K562 (cell line): ENCODE results near the gene MOB3B. TPM values are rescaled to one million over a fixed set of nuclear protein-coding genes. Genes with fewer than 3 reads are reported as not detected.

Source experiments
- ATF1 ChIP-seq, 2 experiments: fragments of 450-650 bp in 1 of 2; IDR thresholded peaks; 2 replicates each; pipeline ENCODE4 v1.6.1; 2016; ENCODE audit warnings: missing compliant biosample characterization in 1 of 2, missing genetic modification characterization in 1 of 2
- CSDE1 ChIP-seq, 2 experiments: fragments of 450-650 bp; IDR thresholded peaks; 2 replicates each; pipeline ENCODE4 v1.6.1; 2016; ENCODE audit warnings: mild to moderate bottlenecking in 1 of 2
- DPF2 ChIP-seq: fragments of 450-650 bp; IDR thresholded peaks from 2 replicates; pipeline ENCODE4 v1.6.1; 2016
- GATA2 ChIP-seq: sonication (generic); formaldehyde crosslinking; IDR thresholded peaks from 2 replicates; pipeline ENCODE4 v1.4.0; 2020; ENCODE audit warnings: mild to moderate bottlenecking, missing genetic modification reagents
- L3MBTL2 ChIP-seq: fragments of 450-650 bp; IDR thresholded peaks from 2 replicates; pipeline ENCODE4 v1.6.1; 2016; ENCODE audit warnings: mild to moderate bottlenecking, moderate library complexity
- POLR2H ChIP-seq: IDR thresholded peaks from 2 replicates; pipeline ENCODE4 v1.6.1; 2016; ENCODE audit warnings: missing genetic modification characterization, low read depth, mild to moderate bottlenecking, control low read depth, missing compliant biosample characterization, moderate library complexity
- POU5F1 ChIP-seq: fragments of 150-350 bp; IDR thresholded peaks from 2 replicates; pipeline ENCODE4 v1.6.1; 2014; ENCODE audit warnings: borderline replicate concordance, low read length, low read depth, mild to moderate bottlenecking; ENCODE audit not compliant: partially characterized antibody
- PURB ChIP-seq: sonication (generic); formaldehyde crosslinking; IDR thresholded peaks from 2 replicates; pipeline ENCODE4 v1.9.0; 2021; ENCODE audit warnings: low read depth, mild to moderate bottlenecking, missing genetic modification reagents
- TEAD2 ChIP-seq: fragments of 450-650 bp; IDR thresholded peaks from 2 replicates; pipeline ENCODE4 v1.6.1; 2016; ENCODE audit warnings: missing genetic modification characterization, control low read depth, missing compliant biosample characterization
- TGIF2 ChIP-seq: sonication (generic); formaldehyde crosslinking; IDR thresholded peaks from 2 replicates; pipeline ENCODE4 v1.8.1; 2022; ENCODE audit warnings: mild to moderate bottlenecking, missing genetic modification reagents, moderate library complexity
- polyA plus RNA-seq, 8 experiments: library from polyadenylated mRNA; depleted of rRNA in 4 of 8; stranded (reverse) in 5 of 8; unstranded in 3 of 8; fragments of >200 nt; fragmentation: Nextera tagmentation in 2 of 8; fragmentation: Illumina TruSeq in 1 of 8; extraction: Ambion mirVana in 2 of 8; extraction: Trizol in 1 of 8; gene quantifications; 2 replicates each; pipeline versions ENCODE4 v1.2.1 to v1.2.3, GENCODE V29; 2011 to 2014; ENCODE audit warnings: inconsistent platforms in 1 of 8, missing spikeins in 1 of 8
- total RNA-seq, 7 experiments: library from RNA; depleted of rRNA in 6 of 7; stranded (reverse); fragments of >200 nt in 6 of 7; fragmentation: Illumina TruSeq in 2 of 7; extraction: Trizol in 2 of 7; gene quantifications; 2 replicates each; pipeline versions ENCODE4 v1.2.1 to v1.2.3, GENCODE V29; 2011 to 2021; ENCODE audit warnings: low replicate concordance in 1 of 7
- TF ChIP-seq, protein P1 (sequence below): IDR thresholded peaks from 2 replicates; pipeline ENCODE4 v1.6.1; 2012; ENCODE audit warnings: low read depth, low read length, improper control_type of control experiment, borderline replicate concordance
- TF ChIP-seq, protein P2 (sequence below): fragments of 450-650 bp; formaldehyde crosslinking; IDR thresholded peaks from 2 replicates; pipeline ENCODE4 v1.4.0; 2020; ENCODE audit warnings: mild to moderate bottlenecking, moderate library complexity
- TF ChIP-seq, protein P3 (sequence below): fragments of 450-650 bp; IDR thresholded peaks from 2 replicates; pipeline ENCODE4 v1.6.1; 2016; ENCODE audit warnings: low read depth

MOB3B gene
- total and polyA plus RNA-seq, 9 of the 15 experiments (the other 6 are each of a cell fraction or from before 2014, with no cell fraction given): 3.6 to 12.8 (median 7.2) TPM

DNA sequence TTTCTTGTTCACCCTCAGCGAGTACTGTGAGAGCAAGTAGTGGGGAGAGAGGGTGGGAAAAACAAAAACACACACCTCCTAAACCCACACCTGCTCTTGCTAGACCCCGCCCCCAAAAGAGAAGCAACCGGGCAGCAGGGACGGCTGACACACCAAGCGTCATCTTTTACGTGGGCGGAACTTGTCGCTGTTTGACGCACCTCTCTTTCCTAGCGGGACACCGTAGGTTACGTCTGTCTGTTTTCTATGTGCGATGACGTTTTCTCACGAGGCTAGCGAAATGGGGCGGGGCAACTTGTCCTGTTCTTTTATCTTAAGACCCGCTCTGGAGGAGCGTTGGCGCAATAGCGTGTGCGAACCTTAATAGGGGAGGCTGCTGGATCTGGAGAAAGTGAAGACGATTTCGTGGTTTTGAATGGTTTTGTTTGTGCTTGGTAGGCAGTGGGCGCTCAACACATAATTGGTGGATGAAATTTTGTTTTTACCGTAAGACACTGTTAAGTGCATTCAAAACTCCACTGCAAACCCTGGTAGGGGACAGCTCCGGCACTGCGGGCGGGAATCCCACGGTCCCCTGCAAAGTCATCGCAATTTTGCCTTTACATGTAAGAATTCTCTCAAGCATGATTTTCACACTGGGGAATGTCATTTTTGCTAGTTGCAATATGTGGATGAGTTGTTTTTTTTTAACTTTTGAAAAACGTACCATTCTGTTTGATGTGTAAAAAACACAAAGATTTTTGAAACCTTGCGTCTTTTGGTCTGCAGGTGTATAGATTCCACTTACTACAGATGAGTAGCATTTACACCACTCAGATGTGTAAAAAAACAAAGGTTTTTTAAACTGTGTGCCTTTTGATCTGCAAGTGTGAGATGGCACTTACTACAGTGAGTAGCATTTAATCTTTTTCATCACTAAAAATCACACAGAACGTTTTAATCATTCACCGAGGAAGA is 44.3 kb upstream of the MOB3B start (continued):
- TF ChIP-seq, protein P1, sequence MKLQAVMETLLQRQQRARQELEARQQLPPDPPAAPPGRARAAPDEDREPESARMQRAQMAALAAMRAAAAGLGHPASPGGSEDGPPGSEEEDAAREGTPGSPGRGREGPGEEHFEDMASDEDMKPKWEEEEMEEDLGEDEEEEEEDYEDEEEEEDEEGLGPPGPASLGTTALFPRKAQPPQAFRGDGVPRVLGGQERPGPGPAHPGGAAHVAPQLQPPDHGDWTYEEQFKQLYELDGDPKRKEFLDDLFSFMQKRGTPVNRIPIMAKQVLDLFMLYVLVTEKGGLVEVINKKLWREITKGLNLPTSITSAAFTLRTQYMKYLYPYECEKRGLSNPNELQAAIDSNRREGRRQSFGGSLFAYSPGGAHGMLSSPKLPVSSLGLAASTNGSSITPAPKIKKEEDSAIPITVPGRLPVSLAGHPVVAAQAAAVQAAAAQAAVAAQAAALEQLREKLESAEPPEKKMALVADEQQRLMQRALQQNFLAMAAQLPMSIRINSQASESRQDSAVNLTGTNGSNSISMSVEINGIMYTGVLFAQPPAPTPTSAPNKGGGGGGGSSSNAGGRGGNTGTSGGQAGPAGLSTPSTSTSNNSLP: no peak
- TF ChIP-seq ATF1 (CRISPR knock-in tag; IDR thresholded peaks at IDR 0.05): peak; percentile 59; the same call in 1 of the 2 replicates
- TF ChIP-seq ATF1 (tag; IDR thresholded peaks at IDR 0.05): peak; percentile 96
- no peak for TF ChIP-seq TGIF2 (CRISPR knock-in tag)
- no peak for TF ChIP-seq GATA2 (CRISPR knock-in tag)
- TF ChIP-seq L3MBTL2: peak; percentile 70
- 0 out of 2 replicates have a peak, but pooled peaks have one; percentile 26 for TF ChIP-seq DPF2
- TF ChIP-seq, protein P2, sequence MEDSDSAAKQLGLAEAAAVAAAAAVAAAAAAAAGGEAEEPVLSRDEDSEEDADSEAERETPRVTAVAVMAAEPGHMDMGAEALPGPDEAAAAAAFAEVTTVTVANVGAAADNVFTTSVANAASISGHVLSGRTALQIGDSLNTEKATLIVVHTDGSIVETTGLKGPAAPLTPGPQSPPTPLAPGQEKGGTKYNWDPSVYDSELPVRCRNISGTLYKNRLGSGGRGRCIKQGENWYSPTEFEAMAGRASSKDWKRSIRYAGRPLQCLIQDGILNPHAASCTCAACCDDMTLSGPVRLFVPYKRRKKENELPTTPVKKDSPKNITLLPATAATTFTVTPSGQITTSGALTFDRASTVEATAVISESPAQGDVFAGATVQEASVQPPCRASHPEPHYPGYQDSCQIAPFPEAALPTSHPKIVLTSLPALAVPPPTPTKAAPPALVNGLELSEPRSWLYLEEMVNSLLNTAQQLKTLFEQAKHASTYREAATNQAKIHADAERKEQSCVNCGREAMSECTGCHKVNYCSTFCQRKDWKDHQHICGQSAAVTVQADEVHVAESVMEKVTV: no peak
- TF ChIP-seq, protein P3, sequence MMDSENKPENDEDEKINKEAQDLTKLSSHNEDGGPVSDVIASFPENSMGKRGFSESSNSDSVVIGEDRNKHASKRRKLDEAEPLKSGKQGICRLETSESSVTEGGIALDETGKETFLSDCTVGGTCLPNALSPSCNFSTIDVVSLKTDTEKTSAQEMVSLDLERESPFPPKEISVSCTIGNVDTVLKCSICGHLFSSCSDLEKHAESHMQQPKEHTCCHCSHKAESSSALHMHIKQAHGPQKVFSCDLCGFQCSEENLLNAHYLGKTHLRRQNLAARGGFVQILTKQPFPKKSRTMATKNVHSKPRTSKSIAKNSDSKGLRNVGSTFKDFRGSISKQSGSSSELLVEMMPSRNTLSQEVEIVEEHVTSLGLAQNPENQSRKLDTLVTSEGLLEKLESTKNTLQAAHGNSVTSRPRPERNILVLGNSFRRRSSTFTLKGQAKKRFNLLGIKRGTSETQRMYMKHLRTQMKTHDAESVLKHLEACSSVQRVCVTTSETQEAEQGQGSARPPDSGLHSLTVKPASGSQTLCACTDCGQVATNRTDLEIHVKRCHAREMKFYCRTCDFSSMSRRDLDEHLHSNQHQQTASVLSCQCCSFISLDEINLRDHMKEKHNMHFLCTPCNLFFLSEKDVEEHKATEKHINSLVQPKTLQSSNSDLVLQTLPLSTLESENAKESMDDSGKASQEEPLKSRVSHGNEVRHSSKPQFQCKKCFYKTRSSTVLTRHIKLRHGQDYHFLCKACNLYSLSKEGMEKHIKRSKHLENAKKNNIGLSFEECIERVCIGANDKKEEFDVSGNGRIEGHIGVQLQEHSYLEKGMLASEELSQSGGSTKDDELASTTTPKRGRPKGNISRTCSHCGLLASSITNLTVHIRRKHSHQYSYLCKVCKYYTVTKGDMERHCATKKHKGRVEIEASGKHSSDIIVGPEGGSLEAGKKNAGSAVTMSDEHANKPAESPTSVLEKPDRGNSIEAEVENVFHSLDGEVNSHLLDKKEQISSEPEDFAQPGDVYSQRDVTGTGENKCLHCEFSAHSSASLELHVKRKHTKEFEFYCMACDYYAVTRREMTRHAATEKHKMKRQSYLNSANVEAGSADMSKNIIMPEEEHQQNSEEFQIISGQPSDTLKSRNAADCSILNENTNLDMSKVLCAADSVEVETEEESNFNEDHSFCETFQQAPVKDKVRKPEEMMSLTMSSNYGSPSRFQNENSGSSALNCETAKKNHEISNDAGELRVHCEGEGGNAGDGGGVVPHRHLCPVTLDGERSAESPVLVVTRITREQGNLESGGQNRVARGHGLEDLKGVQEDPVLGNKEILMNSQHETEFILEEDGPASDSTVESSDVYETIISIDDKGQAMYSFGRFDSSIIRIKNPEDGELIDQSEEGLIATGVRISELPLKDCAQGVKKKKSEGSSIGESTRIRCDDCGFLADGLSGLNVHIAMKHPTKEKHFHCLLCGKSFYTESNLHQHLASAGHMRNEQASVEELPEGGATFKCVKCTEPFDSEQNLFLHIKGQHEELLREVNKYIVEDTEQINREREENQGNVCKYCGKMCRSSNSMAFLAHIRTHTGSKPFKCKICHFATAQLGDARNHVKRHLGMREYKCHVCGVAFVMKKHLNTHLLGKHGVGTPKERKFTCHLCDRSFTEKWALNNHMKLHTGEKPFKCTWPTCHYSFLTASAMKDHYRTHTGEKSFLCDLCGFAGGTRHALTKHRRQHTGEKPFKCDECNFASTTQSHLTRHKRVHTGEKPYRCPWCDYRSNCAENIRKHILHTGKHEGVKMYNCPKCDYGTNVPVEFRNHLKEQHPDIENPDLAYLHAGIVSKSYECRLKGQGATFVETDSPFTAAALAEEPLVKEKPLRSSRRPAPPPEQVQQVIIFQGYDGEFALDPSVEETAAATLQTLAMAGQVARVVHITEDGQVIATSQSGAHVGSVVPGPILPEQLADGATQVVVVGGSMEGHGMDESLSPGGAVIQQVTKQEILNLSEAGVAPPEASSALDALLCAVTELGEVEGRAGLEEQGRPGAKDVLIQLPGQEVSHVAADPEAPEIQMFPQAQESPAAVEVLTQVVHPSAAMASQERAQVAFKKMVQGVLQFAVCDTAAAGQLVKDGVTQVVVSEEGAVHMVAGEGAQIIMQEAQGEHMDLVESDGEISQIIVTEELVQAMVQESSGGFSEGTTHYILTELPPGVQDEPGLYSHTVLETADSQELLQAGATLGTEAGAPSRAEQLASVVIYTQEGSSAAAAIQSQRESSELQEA: peak; percentile 93
- no peak for TF ChIP-seq PURB (CRISPR knock-in tag)
- no peak for TF ChIP-seq CSDE1 (IDR thresholded peaks at IDR 0.05)
- peak; percentile 52 for TF ChIP-seq POU5F1
- TF ChIP-seq POLR2H (tag): peak; percentile 78
- TF ChIP-seq TEAD2: no peak
